Natural killer cell (primary cell): Measurements from ENCODE around the gene SIGLEC9. TPM values are rescaled to one million over a fixed set of nuclear protein-coding genes. Genes with fewer than 3 reads are reported as not detected.

ENCODE experiments used
- ATAC-seq, 3 donors: fragments of 150-1000 bp in 2 of 3; fragments of 200-7000 bp in 1 of 3; cut with Tn5 transposase; 1 replicate in 1 of 3; 2 replicates in 2 of 3; pipeline ENCODE4 v1.10.0; 2021; ENCODE audit warnings: mild to moderate bottlenecking in 2 of 3, moderate library complexity in 2 of 3
- DNase-seq, 2 donors: peaks; one replicate each; pipeline versions ENCODE4 v3.0.0 to v3.0.0-alpha.2; 2013 to 2021; ENCODE audit warnings: mixed read lengths in 1 of 2
- H3K27ac ChIP-seq: one replicate; pipeline ENCODE4 v1.5.1; 2013; ENCODE audit warnings: mild to moderate bottlenecking, low read length
- H3K27me3 ChIP-seq: one replicate; pipeline ENCODE4 v1.6.1; 2013; ENCODE audit warnings: low read length; ENCODE audit not compliant: control insufficient read depth, insufficient read depth
- H3K36me3 ChIP-seq: one replicate; pipeline ENCODE4 v1.6.1; 2013; ENCODE audit warnings: low read length; ENCODE audit not compliant: control insufficient read depth, insufficient read depth
- H3K4me1 ChIP-seq: one replicate; pipeline ENCODE4 v1.6.1; 2013; ENCODE audit warnings: low read length; ENCODE audit not compliant: control insufficient read depth, insufficient read depth
- H3K4me3 ChIP-seq: one replicate; pipeline ENCODE4 v1.5.1; 2013; ENCODE audit warnings: low read length
- H3K9me3 ChIP-seq: one replicate; pipeline ENCODE4 v1.6.1; 2013; ENCODE audit warnings: low read length; ENCODE audit not compliant: control insufficient read depth, insufficient read depth
- H3K27ac Mint-ChIP-seq, 2 donors: one replicate each; pipeline ENCODE4 v1.8.0; 2022; ENCODE audit warnings: mild to moderate bottlenecking in 2 of 2, mixed read lengths in 2 of 2, moderate library complexity in 1 of 2
- H3K27me3 Mint-ChIP-seq, 2 donors: one replicate each; pipeline ENCODE4 v1.8.0; 2022; ENCODE audit warnings: low read depth in 2 of 2, mixed read lengths in 2 of 2
- H3K36me3 Mint-ChIP-seq: one replicate; pipeline ENCODE4 v1.8.0; 2022; ENCODE audit warnings: mixed read lengths
- H3K4me1 Mint-ChIP-seq, 2 donors: one replicate each; pipeline ENCODE4 v1.8.0; 2022; ENCODE audit warnings: mixed read lengths in 2 of 2
- H3K4me3 Mint-ChIP-seq: one replicate; pipeline ENCODE4 v1.8.0; 2022; ENCODE audit warnings: mild to moderate bottlenecking, moderate library complexity, mixed read lengths
- H3K9me3 Mint-ChIP-seq, 2 donors: one replicate each; pipeline ENCODE4 v1.8.0; 2022; ENCODE audit warnings: mixed read lengths in 2 of 2
- WGBS: methylation state at CpG from one replicate; pipeline ENCODE4 v1.1.7; 2013; ENCODE audit warnings: missing lambda C conversion rate; ENCODE audit not compliant: insufficient coverage; 5-methylcytosine and 5-hydroxymethylcytosine counted together
- intact Hi-C: fragments of 100-400 bp; cut with micrococcal nuclease; formaldehyde crosslinking; loops from one replicate; pipeline ENCODE4 v1.14.2; 2022
- total RNA-seq, 4 donors: library from RNA; stranded (reverse); fragments of 120-200 nt in 1 of 4; gene quantifications; one replicate each; pipeline versions ENCODE4 v1.2.3 to v1.2.4, GENCODE V29; 2013 to 2022
- TF ChIP-seq, protein P1 (sequence below): fragments of 200-600 bp; IDR thresholded peaks from one replicate; pipeline ENCODE4 v1.8.0; 2022; ENCODE audit warnings: antibody characterized with exemption

SIGLEC9 gene
- total RNA-seq, 3 donors from 2014 or later (not counting 1 experiment from before 2014, with no cell fraction given), result 13.0 to 15.3 (median 13.8) TPM

DNA sequence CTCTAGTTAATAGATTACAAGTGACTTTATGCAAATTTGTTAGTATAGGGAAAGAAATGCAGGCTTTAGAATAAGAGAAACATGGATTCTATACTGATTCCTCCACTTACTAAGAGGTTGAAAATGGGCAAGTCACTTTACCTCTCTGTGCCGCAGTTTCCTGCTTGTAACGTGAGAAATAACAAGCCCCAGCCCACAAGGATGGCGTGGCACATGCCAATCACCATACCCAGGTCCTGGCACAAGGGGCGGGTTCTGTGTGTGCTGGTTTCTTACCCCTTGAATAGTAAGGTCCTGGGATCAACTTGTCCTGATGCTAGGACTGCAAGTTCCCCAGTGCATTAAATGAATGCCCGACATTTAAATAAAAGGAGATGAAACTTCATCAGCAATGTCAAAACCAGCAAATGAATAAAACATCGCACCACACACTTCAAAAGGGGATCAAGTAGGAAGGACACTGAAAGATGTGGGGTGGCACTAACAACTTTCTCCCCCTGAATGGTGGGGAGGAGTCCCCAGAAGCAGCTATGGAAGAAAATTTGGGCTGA, 7.9 kb upstream of the SIGLEC9 start:
- peak in 1 of 2 donors; percentile 58 for DNase-seq
- H3K4me1 Mint-ChIP-seq, result peaks cover 43 to 44% of the 10 kb centered on the region in 2 donors
- peak overlapping the region; percentile 31 for H3K27ac ChIP-seq

GRCh38 chr19:51119101-51119500, 5.6 kb upstream of the SIGLEC9 start:
- Mint-ChIP-seq H3K4me1 (peaks cover 66 to 67% of the 10 kb centered on the region in 2 donors), H3K36me3 (no peaks in the 10 kb centered on the region), H3K4me3 (no peak overlapping the region), H3K27me3 (no peaks in the 10 kb centered on the region), H3K27ac (peak overlapping the region; percentile 41 to 50), H3K9me3 (no peaks in the 10 kb centered on the region)
- H3K27me3 ChIP-seq, result no peaks in the 10 kb centered on the region
- DNase-seq (no peak), ATAC-seq (no peak)
- intact Hi-C loops, result no loop called here
- peaks cover 82% of the 10 kb centered on the region for H3K4me1 ChIP-seq
- no peak overlapping the region for H3K4me3 ChIP-seq
- no peak overlapping the region for H3K27ac ChIP-seq
- TF ChIP-seq, protein P1, sequence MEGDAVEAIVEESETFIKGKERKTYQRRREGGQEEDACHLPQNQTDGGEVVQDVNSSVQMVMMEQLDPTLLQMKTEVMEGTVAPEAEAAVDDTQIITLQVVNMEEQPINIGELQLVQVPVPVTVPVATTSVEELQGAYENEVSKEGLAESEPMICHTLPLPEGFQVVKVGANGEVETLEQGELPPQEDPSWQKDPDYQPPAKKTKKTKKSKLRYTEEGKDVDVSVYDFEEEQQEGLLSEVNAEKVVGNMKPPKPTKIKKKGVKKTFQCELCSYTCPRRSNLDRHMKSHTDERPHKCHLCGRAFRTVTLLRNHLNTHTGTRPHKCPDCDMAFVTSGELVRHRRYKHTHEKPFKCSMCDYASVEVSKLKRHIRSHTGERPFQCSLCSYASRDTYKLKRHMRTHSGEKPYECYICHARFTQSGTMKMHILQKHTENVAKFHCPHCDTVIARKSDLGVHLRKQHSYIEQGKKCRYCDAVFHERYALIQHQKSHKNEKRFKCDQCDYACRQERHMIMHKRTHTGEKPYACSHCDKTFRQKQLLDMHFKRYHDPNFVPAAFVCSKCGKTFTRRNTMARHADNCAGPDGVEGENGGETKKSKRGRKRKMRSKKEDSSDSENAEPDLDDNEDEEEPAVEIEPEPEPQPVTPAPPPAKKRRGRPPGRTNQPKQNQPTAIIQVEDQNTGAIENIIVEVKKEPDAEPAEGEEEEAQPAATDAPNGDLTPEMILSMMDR, result no peak
- no peaks in the 10 kb centered on the region for H3K9me3 ChIP-seq
- 70% methylated on average over 4 of the region's 4 CpGs for WGBS
- no peaks in the 10 kb centered on the region for H3K36me3 ChIP-seq

More for the DNA sequence above, 7.9 kb upstream of the SIGLEC9 start:
- peak overlapping the region; percentile 58 for H3K4me3 Mint-ChIP-seq
- H3K27me3 Mint-ChIP-seq, result no peaks in the 10 kb centered on the region
- Histone ChIP-seq H3K27me3 (no peaks in the 10 kb centered on the region), H3K4me3 (no peak overlapping the region), H3K9me3 (no peaks in the 10 kb centered on the region), H3K4me1 (peaks cover 68% of the 10 kb centered on the region), H3K36me3 (no peaks in the 10 kb centered on the region)
- TF ChIP-seq, protein P1, result no peak
- peak in 2 of 3 donors; percentile 70 to 86 for ATAC-seq
- no peaks in the 10 kb centered on the region for H3K36me3 Mint-ChIP-seq
- intact Hi-C loops, result no loop called here
- H3K27ac Mint-ChIP-seq, result peak overlapping the region; percentile 76 to 79
- no peaks in the 10 kb centered on the region for H3K9me3 Mint-ChIP-seq
- WGBS, result 67% methylated on average over 5 of the region's 6 CpGs

- Histone ChIP-seq H3K4me3 (no peak overlapping the region), H3K27ac (no peak overlapping the region), H3K36me3 (no peaks in the 10 kb centered on the region), H3K9me3 (no peaks in the 10 kb centered on the region), H3K27me3 (no peaks in the 10 kb centered on the region), H3K4me1 (peaks cover 82% of the 10 kb centered on the region)
- Mint-ChIP-seq H3K27ac (peak overlapping the region; percentile 35 to 60), H3K9me3 (no peaks in the 10 kb centered on the region), H3K4me3 (no peak overlapping the region), H3K27me3 (no peaks in the 10 kb centered on the region), H3K36me3 (no peaks in the 10 kb centered on the region), H3K4me1 (peaks cover 71 to 72% of the 10 kb centered on the region in 2 donors)
- 67% methylated on average over 6 of the region's 6 CpGs for WGBS
- DNase-seq (no peak), ATAC-seq (no peak)
- TF ChIP-seq, protein P1, result no peak
- intact Hi-C loops, result loop anchor here (5.0 kb wide), 1 partner anchor 48 kb away; no protein-coding TSS in a partner anchor
Observed at GRCh38 chr19:51119611-51120010, 5.1 kb upstream of the SIGLEC9 start.

- no peak for ATAC-seq
- H3K27ac Mint-ChIP-seq, result peak overlapping the region; percentile 35 to 60
Observed at GRCh38 chr19:51120160-51120559, 4.5 kb upstream of the SIGLEC9 start.

More at GRCh38 chr19:51120160-51120559, 4.5 kb upstream of the SIGLEC9 start:
- intact Hi-C loops, result loop anchor here (5.0 kb wide), 1 partner anchor 47 kb away; no protein-coding TSS in a partner anchor
- Mint-ChIP-seq H3K4me3 (no peak overlapping the region), H3K4me1 (peaks cover 76 to 77% of the 10 kb centered on the region in 2 donors), H3K36me3 (no peaks in the 10 kb centered on the region), H3K9me3 (no peaks in the 10 kb centered on the region), H3K27me3 (no peaks in the 10 kb centered on the region)
- Histone ChIP-seq H3K27me3 (no peaks in the 10 kb centered on the region), H3K36me3 (no peaks in the 10 kb centered on the region), H3K4me3 (no peak overlapping the region), H3K9me3 (no peaks in the 10 kb centered on the region), H3K27ac (no peak overlapping the region), H3K4me1 (peaks cover 82% of the 10 kb centered on the region)
- 90% methylated on average over 6 of the region's 6 CpGs for WGBS
- DNase-seq, result no peak
- TF ChIP-seq, protein P1, result no peak
